ENCODE data around the gene HOMER2.

- TF ChIP-seq CTCF (IDR thresholded peaks at IDR 0.05 in 2 of 3, conservative IDR thresholded peaks at IDR 0.05 in 1 of 3; ENCODE audit: insufficient read depth in 2 of 3, low read depth in 1 of 3, low read length in 3 of 3) (no peak), SMARCC2 (IDR thresholded peaks at IDR 0.05; ENCODE audit: low read depth) (no peak), POLR2AphosphoS5 (IDR thresholded peaks at IDR 0.05; ENCODE audit: control insufficient read depth, insufficient read depth, low read depth, low read length) (no peak), E2F5 (CRISPR knock-in tag; IDR thresholded peaks at IDR 0.05) (no peak), SNAPC5 (CRISPR knock-in tag; IDR thresholded peaks at IDR 0.05) (no peak), KAT7 (CRISPR knock-in tag; IDR thresholded peaks at IDR 0.05; ENCODE audit: borderline replicate concordance) (no peak), HNRNPH1 (optimal IDR thresholded peaks at IDR 0.05; ENCODE audit: low read depth, low read length) (no peak), EZH2 (IDR thresholded peaks at IDR 0.05; ENCODE audit: borderline replicate concordance, low read depth, low read length) (no peak), HEY1 (CRISPR knock-in tag; IDR thresholded peaks at IDR 0.05; ENCODE audit: borderline replicate concordance) (no peak), HDGF (IDR thresholded peaks at IDR 0.05) (no peak), TRIM28 (IDR thresholded peaks at IDR 0.05) (no peak), HMG20B (CRISPR knock-in tag; IDR thresholded peaks at IDR 0.05) (no peak), EP300 (IDR thresholded peaks at IDR 0.05; ENCODE audit: low read length) (no peak)
Observed at GRCh38 chr15:82977076-82977475, 24.6 kb upstream of the HOMER2 start.

All from K562 (cell line).